Measurements from ENCODE around the gene EDIL3.

- TF ChIP-seq CTCF (IDR thresholded peaks at IDR 0.05) (no peak), POLR2A (IDR thresholded peaks at IDR 0.05) (no peak), EP300 (IDR thresholded peaks at IDR 0.05) (no peak), POLR2AphosphoS5 (IDR thresholded peaks at IDR 0.05) (no peak)
Observed at GRCh38 chr5:83921666-83922193, 462.9 kb downstream of the EDIL3 start.

Data from suprapubic skin (tissue), 4 donors.